Hematopoietic multipotent progenitor cell treated with erythropoietin and hydrocortisone succinate and interleukin-3 and kit ligand, for 8 days (in vitro differentiated cells): Measurements from ENCODE around the gene SYT1.
"Not testable (repeated sequence)": the region's sequence is repeated elsewhere in the genome, so short reads cannot be mapped to it uniquely, and the experiment has no call there.

Source experiments
- DNase-seq: peaks from one replicate; pipeline ENCODE4 v3.0.0-alpha.2; 2015

The SYT1 gene

DNA sequence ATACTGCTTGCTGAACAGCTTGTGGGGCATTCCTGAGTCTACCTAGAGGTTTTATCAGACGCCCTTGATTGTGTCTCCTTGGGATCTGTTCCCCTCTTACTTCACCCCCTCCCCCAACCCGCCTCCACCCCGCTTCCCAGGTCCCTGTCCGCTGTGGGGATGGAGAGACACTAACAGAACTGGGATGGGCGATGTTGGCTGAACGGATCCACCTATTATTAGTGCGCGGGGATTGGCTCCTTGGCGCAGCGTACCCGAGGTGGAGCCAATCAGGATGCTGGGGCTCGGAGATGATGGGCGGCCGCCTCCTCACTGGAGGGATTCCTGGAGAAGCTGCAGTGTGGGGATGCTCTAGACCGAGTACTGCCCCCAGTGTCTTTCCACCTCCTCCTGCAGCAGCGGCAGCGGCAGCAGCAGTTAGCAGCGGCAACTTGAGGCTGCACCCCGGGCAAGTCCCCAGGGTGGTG lies at the start of gene SYT1:
Gene SYT1 (plus strand): TSS at position 372 of the 467 bp plus-strand sequence.
- DNase-seq, result no peak

DNA sequence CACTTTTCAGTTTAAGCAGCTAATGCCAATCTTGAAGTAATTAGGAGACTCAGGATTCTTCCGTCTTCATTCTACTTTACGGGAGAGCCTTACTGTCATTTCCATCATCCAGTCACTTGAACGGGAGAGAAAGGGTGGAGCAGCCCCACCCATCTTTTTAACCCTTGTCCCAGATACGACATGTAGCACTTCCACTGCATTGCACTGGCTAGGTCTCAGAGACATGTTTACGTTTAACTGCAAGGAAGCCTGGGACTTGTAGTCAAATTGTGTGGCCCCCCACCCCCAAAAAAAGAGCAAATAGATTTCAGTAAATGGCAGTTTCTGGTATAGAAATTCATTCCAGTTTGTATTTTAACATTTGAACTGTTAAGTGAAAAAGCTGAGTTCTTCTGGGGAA lies 46.1 kb upstream of the SYT1 start:
- no peak for DNase-seq

DNA sequence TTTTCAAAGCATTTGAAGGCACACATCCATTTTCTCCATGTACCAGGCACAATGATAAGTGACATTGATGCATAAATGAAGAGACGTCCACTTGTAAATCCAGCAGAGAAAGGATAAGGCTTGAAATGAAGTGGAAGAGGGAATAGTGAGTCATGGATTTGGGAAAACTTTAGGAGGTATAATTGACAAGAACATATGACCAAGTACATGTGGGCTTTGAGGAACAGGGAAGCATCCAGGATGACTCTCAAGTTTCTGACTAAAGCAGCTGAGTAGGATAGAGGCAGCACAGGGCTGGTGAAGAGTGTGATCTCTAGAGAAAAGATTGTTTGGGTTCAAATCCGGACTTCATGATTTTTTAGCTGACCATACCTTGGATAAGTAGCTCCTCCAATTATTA lies 43.6 kb upstream of the SYT1 start:
- no peak for DNase-seq

DNA sequence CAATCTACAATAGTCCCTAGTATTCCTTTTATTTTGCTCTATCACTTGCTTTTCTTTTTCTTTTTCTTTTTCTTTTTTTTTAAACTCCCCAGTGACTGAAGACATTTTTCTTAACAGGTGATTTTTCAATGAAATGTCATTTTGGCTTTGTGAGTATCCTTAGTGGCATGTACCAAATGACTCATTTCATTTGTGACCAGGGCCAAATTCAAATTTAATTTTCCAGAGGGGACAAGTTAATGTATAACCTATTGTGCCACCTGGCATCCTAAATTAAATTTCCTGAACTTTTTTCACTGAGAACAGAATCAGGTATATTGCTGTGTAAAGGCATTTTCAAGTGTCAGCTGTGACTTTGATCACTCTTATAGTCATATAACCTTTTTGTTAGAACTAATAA lies 39.7 kb upstream of the SYT1 start:
- no peak for DNase-seq

DNA sequence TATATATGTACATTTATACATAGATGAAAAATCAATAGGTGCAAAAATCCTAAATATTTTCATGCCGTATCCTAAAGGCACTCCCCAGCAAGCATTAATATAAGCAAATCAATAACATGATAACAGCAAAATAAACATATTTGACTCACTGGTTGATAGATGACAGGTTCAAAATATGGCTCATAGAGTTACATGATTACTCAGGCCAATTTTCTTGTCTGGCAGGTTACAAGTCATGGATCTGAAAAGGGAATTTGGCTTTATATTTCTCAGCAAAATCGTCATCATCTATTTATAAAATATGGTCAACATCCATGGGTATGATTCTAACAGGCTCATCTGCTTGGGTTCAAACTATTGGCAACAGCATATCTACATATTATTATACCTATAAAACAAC lies 34.9 kb upstream of the SYT1 start:
- DNase-seq, result no peak

DNA sequence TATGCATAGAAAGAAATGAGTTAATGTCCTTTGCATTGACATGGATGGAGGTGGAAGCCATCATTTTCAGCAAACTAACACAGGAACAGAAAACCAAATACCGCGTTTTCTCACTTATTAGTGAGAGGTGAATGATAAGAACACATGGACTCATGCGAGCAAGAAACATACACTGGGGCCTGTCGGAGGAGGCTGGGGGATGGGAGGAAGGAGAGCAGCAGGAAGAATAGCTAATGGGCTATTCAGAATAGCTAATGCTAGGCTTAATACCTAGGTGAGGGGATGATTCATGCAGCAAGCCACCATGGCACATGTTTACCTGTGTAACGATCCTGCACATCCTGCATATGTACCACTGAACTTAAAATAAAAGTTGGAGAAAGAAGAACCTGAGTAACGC lies 29.1 kb upstream of the SYT1 start:
- no peak for DNase-seq

DNA sequence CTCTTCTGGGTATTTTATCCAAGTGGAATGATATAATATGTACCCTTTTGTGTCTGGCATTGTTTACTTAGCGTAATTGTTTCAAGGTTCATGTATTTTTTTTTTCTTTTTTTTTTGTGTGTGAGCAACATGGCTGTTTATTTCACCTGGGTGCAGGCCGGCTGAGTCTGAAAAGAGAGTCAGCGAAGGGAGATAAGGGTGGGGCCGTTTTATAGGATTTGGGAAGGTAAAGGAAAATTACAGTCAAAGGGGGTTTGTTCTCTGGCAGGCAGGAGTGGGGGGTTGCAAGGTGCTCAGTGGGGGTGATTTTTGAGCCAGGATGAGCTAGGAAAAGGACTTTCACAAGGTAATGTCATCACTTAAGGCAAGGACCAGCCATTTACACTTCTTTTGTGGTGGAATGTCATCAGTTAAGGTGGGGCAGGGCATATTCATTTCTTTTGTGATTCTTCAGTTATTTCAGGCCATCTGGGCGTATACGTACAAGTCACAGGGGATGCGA lies 24.0 kb upstream of the SYT1 start:
- DNase-seq, result not testable (repeated sequence)

DNA sequence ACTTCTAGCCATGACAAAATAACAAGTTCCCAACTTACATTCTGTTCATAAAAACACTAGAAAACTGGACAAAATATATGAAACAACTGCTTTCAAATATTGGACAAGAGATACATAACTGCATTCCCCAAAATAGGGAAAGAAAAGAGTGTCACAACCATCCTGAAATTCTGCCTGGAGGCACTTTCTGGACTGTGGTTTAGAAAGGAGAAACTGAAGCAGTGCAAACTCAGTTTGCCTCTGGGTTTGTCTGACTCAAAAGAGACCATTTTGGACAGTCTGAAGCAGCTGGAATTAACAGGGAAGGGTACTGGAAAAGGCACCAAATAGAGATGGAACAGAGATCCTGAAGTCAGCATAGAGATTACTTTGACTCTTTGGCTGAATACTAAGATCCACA lies 11.3 kb upstream of the SYT1 start:
- DNase-seq, result no peak

DNA sequence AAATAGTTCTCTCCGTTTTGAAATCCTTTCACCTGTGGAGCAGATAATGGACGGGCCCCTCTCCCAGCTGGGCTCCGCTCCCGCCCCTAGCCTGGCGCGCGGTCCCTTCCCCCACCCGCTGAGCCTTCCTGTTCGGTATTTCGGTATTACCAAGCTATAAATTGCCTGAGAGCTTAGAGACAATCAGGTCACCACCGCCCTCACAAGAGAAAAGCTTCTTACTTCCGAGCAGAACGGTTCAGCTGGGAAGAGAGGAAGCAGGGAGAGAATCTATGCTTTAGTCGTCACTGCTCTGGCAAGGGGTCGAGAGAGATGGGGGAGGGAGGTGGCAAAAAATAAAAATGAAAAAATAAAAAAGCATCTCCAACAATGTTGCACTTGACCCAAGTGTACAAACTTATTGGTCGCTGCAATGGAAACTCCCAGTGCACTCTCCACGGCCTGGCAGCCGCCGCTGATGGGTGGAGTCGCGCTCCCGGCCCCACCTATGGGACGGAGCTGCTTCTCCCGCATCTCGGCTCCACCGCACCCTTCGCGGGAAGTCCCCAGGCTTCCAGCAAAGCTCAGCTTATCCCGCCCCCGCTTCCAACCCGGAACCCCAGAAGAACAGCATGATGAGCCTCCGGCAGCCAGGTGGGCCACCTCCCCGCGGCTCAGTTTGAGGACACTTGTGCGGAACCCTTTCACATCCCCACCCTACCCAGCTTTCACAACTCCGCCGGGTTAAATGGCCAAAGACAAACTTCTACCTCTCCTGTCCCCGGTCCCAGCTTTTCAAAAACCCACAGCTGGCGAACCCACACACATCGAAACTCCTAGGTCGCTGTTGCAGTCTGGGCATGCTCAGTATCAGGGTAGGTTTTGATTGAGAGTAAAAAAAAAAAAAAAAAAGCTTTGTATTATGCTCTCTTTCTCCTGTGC lies 832 bp upstream of the SYT1 start:
- DNase-seq, result no peak

DNA sequence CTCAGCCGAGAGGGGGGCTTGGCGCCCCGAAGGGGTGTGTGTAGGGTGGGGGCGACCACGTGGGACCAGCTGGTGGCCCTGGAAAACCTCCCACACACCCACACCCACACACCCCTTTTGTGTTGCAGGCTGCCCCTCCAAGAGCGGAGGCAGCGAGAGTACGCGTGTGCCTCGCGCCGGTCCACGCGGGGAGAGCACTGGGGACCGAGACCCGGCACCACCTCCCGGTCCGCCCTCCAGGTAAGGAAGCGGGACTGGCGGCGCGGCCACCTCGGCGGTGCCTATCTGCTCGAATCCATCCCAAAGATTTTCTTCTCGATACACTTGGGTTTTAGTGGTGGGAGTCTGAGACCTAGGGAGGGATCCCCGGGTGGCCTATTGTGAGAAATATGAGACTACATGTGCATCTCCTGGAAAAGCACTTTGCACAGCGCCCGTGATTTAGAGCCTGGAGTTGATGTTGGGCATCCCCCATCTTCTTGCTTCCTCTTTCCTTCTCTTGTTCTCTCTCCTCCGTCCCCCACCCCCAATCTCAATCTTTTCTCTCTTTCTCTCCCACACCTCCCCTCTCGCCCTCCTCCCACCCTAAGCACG lies 393 bp downstream of the SYT1 start:
- no peak for DNase-seq

DNA sequence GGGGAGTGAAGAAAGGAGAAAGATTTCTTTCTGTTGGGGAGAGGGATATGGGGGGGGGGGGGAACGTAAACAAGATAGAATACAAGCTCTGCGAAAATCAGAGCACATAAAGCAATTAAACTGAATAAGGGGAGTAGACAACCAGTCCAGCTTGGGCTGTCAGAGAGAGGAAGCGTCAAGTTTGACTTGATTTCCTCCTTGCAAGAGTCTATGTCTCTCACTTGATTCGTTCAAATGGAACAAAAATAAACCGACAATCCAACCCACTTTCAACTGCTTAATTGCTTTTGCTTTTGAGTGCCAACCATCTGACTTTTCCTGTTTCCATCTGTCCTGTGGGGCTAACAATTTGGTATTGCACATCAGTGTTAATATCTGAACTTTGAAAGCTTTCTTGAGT lies 942 bp downstream of the SYT1 start:
- no peak for DNase-seq

DNA sequence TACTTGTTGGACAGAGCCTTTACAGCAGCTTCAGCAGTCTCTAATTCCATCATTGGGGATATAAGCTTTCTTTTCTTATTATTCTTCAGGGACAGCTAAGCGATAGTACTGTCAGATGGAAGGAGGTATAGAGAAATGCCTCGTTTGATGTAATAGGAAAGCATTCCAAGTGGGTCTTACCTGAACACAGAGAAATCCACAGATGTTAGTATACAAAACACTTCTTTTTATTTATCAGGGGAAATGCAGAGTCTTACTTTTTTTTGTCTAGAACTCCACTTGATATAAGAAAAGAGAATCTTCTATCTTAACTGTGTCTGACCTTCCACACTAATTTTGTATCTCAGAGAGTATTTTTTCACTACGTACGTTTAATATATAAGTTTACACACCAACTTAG lies 1.9 kb downstream of the SYT1 start:
- no peak for DNase-seq

DNA sequence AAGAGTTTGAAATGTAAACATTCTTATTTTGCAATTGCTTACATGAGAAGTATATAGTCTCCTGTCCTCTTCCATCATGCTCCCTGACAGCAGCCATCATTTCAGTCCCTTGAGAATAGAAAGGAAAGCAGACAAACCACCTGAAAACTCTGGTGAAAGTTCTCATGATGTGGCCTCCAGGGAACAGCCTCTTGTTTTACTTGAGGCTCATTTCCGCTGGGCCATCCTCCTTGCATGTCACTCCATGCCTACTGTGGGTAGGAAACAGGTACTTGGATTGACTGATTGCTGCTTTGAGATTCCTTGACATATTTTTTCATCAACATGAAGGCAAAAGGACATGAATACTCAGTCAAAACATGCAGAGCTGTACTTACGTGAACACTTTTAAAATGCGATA lies 6.0 kb downstream of the SYT1 start:
- DNase-seq, result no peak

DNA sequence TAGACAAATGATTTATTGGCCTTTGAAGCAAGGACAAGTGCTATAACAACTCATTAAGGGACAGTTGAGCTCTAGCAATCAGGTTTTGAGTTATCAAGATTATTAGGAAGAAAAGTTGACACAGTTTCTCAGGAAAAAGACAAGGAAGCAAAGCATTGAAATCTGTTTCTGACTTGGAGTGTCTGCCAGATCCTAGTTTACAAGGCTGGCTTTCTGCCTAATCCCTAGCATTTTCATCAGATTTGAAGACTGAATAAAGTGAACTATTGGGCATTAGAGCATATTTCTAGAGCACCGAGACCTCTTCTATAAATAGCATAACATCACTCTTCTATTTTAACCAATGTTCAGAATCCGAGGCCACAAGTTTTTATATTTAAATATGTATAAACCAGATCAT lies 7.0 kb downstream of the SYT1 start:
- DNase-seq, result no peak

DNA sequence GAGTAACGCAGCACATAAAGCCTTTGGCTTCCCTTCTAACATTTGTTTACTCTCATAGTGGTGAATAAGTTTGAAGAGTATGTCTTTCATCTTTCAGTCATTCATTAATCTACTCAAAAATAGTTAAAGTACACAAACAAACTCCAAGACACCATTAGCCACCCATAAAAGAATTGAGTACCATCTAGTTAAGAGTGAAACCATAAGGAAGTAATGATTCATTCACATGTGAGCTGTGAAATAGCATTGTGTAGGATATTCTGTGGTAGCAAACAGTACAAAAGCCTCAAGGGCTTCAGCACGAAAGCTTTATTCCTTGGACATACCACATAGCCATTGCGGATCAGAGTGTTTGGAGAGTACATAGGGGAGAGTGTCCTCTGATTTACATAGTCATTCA lies 13.9 kb downstream of the SYT1 start:
- DNase-seq, result no peak

DNA sequence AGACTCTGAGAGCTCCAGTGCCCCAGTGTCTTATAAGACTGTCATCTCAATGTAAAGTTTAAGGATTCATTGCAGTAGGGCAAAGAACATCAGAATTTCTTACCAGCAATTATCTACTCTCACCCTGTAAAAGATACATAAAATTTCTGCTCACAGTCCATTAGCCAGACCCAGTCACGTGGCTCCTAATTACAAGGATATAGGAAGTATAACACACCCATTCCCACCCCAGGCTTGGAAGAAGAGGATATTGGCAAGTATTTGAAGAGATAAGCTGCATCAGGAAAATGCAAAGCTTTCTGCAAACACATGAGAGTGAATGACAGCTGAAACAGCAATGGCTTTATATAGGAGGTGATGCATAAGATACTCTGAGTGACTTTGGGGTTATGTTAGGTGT lies 14.3 kb downstream of the SYT1 start:
- no peak for DNase-seq

DNA sequence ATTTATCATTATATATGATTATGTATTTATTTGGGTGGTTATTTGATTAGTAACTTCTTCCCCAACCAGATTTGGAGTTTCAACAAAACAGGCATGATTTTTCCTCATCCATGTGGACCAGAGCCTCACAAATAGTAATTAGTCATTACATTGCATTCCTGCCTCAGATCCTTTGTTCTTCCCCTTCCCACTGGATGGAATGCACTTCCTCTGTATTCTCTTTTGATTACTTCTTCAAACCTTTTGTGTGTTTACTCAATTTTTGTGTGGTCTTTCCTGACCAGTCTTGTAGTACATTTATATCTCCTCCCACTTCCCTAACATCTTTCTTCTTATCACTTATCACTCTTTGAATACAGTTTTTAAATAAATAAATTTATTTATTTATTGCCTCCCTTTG lies 15.5 kb downstream of the SYT1 start:
- no peak for DNase-seq

DNA sequence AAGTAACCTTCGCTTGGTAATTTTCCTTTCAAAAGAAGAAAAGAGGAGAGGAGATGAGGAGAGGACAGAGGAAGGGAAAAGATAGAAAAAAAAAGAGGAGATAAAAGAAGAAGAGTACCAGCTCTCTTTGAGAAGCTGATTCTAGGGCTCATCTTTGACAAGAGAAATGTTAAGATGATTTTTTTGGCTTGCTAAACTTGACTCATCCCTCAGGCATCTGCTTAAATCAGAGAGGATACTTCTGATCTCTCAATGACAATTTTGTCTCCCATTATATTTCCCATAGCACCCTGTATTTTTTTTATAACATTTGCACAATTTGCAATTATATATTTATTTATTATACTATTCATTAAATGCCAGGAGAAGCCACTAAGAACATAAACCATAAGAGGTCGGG lies 17.1 kb downstream of the SYT1 start:
- DNase-seq, result no peak

DNA sequence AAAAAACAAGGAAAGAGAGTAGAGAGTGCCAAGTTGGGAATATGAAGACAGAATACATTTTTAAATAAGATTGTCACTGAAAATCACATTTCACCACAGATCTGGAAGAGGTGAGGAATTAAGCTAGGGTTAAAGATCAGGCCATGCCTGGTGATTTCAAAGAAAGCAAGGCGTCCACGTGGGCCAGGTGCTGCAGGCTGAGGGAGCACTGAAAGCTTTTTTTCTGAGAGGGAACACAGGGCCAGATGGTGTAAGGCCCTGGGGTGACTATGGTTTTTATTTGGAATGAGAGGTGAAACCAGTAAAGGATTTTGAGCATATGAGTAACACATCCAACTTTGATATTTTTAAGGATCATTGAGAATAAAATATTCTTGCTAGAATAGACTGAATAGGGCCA lies 20.9 kb downstream of the SYT1 start:
- no peak for DNase-seq

DNA sequence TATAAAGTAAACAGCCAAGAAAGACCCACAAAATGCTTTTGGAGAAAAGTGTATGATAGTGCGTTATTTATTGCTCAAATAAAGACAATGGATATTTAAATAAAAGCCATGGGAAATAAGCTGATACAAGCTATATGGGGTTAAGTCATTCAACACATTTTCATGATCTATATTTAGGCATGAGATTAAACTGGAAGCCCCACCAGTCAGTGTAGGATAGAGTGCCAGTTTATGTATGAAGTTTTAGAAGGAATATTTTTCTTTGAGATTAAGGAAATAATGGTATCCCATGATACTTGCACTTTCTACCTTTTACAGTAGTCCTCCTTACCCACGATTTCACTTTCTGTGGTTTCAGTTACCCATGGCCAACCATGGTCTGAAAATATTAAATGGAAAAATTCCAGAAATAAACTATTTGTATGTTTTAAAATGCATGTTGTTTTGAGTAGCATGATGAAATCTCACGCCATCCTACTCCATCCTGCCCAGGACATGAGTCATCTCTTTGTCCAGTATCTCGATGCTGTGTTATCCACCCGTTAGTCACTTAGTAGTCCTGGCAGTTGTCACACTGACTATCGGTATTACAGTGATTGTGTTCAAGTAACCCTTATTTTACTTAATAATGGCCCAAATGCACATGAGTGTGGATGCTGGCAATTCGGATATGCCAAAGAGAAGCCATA lies 22.3 kb downstream of the SYT1 start:
- DNase-seq, result no peak

DNA sequence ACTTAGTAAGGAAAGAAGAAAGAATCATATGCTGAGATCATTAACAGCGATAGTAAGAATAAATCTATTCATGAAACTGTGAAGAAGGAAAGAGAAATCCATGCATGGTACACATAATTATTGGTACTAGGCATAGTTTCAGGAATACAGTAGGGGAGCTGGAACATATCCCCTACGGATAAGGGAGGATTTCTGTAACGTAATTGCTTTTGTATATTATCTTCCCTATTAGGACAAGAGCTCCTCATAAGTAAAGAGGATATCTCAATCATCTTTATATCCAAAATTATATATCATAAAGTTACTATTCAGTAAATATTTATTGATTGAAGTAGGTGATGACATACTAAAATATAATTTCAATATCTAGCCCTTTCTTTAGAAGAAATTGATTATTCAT lies 22.9 kb downstream of the SYT1 start:
- DNase-seq, result no peak

DNA sequence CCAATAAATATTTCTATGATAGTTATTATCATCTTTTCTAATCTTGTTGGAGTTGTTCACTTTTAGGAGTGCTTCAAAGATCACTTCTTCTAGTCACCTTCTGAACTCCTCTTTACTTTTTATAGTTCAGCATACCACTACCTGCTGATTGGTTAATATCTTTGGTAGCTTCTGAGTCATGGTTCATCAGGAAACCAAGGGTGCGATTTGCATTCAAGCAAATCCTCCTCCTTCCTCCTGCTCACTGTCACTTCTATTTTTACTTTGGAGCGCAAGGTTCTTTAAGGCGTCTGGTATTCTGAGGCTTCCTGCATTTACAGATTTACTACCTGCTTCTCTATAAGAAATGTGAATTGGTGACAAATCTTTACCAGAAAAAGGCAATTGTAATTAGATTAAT lies 24.0 kb downstream of the SYT1 start:
- no peak for DNase-seq

DNA sequence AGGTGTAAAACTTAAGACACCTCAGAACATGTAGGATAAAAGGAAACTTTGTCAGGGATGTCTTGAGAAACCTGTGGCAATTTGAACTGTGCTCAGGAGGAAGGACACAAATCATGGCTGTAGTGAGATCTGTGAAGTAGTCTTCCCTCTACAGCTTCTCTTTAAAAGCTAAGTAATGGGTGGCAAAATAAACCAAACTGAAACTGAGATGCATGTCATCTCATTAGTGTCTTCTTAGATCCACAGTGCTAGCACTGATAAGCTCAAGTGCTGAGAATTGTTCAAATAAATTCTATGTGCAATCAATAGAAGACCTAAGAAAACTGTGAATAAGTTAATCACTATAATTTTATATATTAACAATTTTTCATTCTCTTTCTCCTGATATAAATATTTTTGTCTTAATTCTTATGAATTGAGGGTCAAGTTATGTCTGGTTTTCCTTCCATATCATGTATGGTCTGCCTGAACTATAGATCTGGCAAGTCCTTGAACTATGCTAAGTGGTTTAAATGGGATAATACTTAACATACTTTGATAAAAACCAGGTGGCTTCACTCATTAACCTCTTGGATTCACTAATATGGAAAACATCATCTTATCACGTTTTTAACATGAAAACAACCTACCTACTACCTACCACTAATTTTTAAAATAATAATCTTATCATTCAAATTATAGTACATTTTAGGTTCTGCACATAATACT lies 27.2 kb downstream of the SYT1 start:
- no peak for DNase-seq
